Measurements from ENCODE around the gene TNIK. TPM values are rescaled to one million over a fixed set of nuclear protein-coding genes. Genes with fewer than 3 reads are reported as not detected.

TNIK gene
- polyA plus RNA-seq, 1 donor from 2014 or later, result 19.3 TPM

DNA sequence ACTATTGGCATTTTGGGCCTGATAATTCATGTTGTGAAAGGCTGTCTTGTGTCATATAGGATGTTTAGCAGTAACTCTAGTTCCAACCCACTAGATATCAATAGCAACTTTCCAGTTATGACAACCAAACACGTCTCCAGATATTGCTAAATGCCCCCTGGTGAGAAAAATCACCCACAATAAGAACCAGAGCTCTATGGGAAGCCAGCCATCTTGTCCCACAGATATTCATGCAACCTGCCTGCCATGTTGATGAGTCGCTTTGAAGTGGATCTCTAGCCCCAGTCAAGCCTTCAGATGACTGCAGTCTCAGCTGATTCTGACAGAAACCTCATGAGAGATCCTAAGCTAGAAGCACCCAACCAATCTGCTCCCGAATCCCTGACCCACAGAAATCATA is 5.6 kb upstream of the TNIK start:
- H3K9me3 ChIP-seq (ENCODE audit: low read length), result no peaks in the 10 kb centered on the region
- no peak overlapping the region for H3K27ac ChIP-seq (ENCODE audit: low read length)
- no peaks in the 10 kb centered on the region for H4K20me1 ChIP-seq (ENCODE audit: insufficient read depth)
- TF ChIP-seq RAD21 (conservative IDR thresholded peaks at IDR 0.05), result no peak
- TF ChIP-seq POLR2AphosphoS5 (IDR thresholded peaks at IDR 0.05), result no peak
- TF ChIP-seq EP300 (conservative IDR thresholded peaks at IDR 0.05; ENCODE audit: poor library complexity, severe bottlenecking), result no peak
- TF ChIP-seq SMC3 (conservative IDR thresholded peaks at IDR 0.05; ENCODE audit: poor library complexity), result no peak
- H3K4me2 ChIP-seq (ENCODE audit: low read length), result no peak overlapping the region
- H3K79me2 ChIP-seq (replicated peaks; ENCODE audit: insufficient read depth, low read length), result no peaks in the 10 kb centered on the region
- no peak overlapping the region for H3K4me3 ChIP-seq (ENCODE audit: low read length)
- no peaks in the 10 kb centered on the region for H3F3A ChIP-seq (ENCODE audit: insufficient read depth, low read length, poor library complexity, severe bottlenecking)
- H3K27me3 ChIP-seq (ENCODE audit: insufficient read depth, low read depth, low read length), result peaks cover 20% of the 10 kb centered on the region
- H3K9me2 ChIP-seq (ENCODE audit: insufficient read depth, low read length), result no peaks in the 10 kb centered on the region
- no peaks in the 10 kb centered on the region for H3K36me3 ChIP-seq (ENCODE audit: insufficient read depth, low read length)
- H2AFZ ChIP-seq (ENCODE audit: low read depth, low read length), result no peak overlapping the region
- H3K9ac ChIP-seq (ENCODE audit: low read length), result no peak overlapping the region

DNA sequence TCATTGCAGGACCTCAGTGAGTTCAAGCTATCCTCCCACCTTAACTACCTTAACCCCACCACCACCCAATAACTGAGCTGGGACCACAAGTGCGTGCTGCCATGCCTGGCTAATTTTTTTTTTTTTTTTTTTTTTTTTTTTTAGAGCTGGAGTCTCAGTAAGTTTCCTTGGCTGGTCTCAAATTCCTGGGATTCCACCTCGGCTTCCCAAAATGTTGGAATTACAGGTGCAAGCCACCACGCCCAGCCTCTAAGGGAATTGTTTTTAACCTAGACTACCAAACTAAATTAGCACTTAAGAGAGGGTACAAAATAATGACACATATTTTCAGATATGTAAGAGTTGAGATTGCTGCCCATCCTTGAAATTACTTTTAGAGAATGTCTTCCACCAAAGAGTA is 4.3 kb upstream of the TNIK start:
- Histone ChIP-seq H3K27me3 (ENCODE audit: insufficient read depth, low read depth, low read length) (peaks cover 20% of the 10 kb centered on the region), H3K4me2 (ENCODE audit: low read length) (no peak overlapping the region), H3K4me3 (ENCODE audit: low read length) (no peak overlapping the region), H3K9me2 (ENCODE audit: insufficient read depth, low read length) (no peaks in the 10 kb centered on the region), H3K9ac (ENCODE audit: low read length) (no peak overlapping the region), H3K79me2 (replicated peaks; ENCODE audit: insufficient read depth, low read length) (no peaks in the 10 kb centered on the region), H3F3A (ENCODE audit: insufficient read depth, low read length, poor library complexity, severe bottlenecking) (no peaks in the 10 kb centered on the region), H2AFZ (ENCODE audit: low read depth, low read length) (no peak overlapping the region), H3K27ac (ENCODE audit: low read length) (no peak overlapping the region), H3K9me3 (ENCODE audit: low read length) (no peaks in the 10 kb centered on the region), H4K20me1 (ENCODE audit: insufficient read depth) (no peaks in the 10 kb centered on the region), H3K36me3 (ENCODE audit: insufficient read depth, low read length) (no peaks in the 10 kb centered on the region)
- no peak for TF ChIP-seq EP300 (conservative IDR thresholded peaks at IDR 0.05; ENCODE audit: poor library complexity, severe bottlenecking)
- no peak for TF ChIP-seq RAD21 (conservative IDR thresholded peaks at IDR 0.05)
- no peak for TF ChIP-seq MXI1 (conservative IDR thresholded peaks at IDR 0.05; ENCODE audit: poor library complexity, severe bottlenecking)
- TF ChIP-seq, protein P1, sequence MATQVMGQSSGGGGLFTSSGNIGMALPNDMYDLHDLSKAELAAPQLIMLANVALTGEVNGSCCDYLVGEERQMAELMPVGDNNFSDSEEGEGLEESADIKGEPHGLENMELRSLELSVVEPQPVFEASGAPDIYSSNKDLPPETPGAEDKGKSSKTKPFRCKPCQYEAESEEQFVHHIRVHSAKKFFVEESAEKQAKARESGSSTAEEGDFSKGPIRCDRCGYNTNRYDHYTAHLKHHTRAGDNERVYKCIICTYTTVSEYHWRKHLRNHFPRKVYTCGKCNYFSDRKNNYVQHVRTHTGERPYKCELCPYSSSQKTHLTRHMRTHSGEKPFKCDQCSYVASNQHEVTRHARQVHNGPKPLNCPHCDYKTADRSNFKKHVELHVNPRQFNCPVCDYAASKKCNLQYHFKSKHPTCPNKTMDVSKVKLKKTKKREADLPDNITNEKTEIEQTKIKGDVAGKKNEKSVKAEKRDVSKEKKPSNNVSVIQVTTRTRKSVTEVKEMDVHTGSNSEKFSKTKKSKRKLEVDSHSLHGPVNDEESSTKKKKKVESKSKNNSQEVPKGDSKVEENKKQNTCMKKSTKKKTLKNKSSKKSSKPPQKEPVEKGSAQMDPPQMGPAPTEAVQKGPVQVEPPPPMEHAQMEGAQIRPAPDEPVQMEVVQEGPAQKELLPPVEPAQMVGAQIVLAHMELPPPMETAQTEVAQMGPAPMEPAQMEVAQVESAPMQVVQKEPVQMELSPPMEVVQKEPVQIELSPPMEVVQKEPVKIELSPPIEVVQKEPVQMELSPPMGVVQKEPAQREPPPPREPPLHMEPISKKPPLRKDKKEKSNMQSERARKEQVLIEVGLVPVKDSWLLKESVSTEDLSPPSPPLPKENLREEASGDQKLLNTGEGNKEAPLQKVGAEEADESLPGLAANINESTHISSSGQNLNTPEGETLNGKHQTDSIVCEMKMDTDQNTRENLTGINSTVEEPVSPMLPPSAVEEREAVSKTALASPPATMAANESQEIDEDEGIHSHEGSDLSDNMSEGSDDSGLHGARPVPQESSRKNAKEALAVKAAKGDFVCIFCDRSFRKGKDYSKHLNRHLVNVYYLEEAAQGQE (IDR thresholded peaks at IDR 0.05; ENCODE audit: borderline replicate concordance), result no peak
- no peak for TF ChIP-seq EZH2 (IDR thresholded peaks at IDR 0.05; ENCODE audit: borderline replicate concordance, insufficient read depth, low read length, poor library complexity, severe bottlenecking)
- TF ChIP-seq SMC3 (conservative IDR thresholded peaks at IDR 0.05; ENCODE audit: poor library complexity), result no peak
- no peak for TF ChIP-seq TAF1 (IDR thresholded peaks at IDR 0.05; ENCODE audit: low read depth)
- no peak for TF ChIP-seq POLR2AphosphoS5 (IDR thresholded peaks at IDR 0.05)
- TF ChIP-seq, protein P2, sequence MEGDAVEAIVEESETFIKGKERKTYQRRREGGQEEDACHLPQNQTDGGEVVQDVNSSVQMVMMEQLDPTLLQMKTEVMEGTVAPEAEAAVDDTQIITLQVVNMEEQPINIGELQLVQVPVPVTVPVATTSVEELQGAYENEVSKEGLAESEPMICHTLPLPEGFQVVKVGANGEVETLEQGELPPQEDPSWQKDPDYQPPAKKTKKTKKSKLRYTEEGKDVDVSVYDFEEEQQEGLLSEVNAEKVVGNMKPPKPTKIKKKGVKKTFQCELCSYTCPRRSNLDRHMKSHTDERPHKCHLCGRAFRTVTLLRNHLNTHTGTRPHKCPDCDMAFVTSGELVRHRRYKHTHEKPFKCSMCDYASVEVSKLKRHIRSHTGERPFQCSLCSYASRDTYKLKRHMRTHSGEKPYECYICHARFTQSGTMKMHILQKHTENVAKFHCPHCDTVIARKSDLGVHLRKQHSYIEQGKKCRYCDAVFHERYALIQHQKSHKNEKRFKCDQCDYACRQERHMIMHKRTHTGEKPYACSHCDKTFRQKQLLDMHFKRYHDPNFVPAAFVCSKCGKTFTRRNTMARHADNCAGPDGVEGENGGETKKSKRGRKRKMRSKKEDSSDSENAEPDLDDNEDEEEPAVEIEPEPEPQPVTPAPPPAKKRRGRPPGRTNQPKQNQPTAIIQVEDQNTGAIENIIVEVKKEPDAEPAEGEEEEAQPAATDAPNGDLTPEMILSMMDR (IDR thresholded peaks at IDR 0.05; ENCODE audit: poor library complexity, severe bottlenecking), result no peak

DNA sequence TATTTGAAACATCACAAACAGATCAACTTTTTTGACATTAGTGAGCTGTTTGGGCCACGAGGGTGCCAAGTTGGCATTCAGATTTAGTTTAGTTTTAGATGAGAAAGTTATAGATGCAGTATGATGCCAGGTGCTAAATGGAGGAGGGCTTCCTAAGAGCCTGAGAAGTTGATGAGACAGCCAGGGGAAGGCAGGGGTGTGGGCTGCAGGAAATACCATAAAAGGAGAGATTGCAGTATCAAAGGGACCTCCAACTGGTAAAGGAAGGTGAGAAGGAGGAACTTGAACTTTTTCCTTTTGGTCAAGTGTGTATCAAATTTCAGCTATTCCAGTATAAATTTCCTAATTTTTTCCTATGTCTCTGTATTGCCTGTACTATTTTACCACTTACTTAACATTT is 2.0 kb upstream of the TNIK start:
- Histone ChIP-seq H3K27me3 (ENCODE audit: insufficient read depth, low read depth, low read length) (peaks cover 20% of the 10 kb centered on the region), H3K27ac (ENCODE audit: low read length) (no peak overlapping the region), H2AFZ (ENCODE audit: low read depth, low read length) (no peak overlapping the region), H3F3A (ENCODE audit: insufficient read depth, low read length, poor library complexity, severe bottlenecking) (no peaks in the 10 kb centered on the region), H4K20me1 (ENCODE audit: insufficient read depth) (no peaks in the 10 kb centered on the region), H3K9ac (ENCODE audit: low read length) (no peak overlapping the region), H3K4me2 (ENCODE audit: low read length) (no peak overlapping the region), H3K9me2 (ENCODE audit: insufficient read depth, low read length) (no peaks in the 10 kb centered on the region), H3K79me2 (replicated peaks; ENCODE audit: insufficient read depth, low read length) (peaks cover 11% of the 10 kb centered on the region), H3K4me3 (ENCODE audit: low read length) (no peak overlapping the region), H3K36me3 (ENCODE audit: insufficient read depth, low read length) (no peaks in the 10 kb centered on the region), H3K9me3 (ENCODE audit: low read length) (no peaks in the 10 kb centered on the region)
- TF ChIP-seq POLR2AphosphoS5 (IDR thresholded peaks at IDR 0.05), result no peak
- TF ChIP-seq, protein P2 (IDR thresholded peaks at IDR 0.05; ENCODE audit: poor library complexity, severe bottlenecking), result no peak
